Skeletal muscle tissue (tissue), 5 donors: ENCODE results near the gene PSMD6. TPM values are rescaled to one million over a fixed set of nuclear protein-coding genes. Genes with fewer than 3 reads are reported as not detected.

Experiments used
- H3K27ac ChIP-seq: one replicate; pipeline ENCODE4 v1.7.0; 2013; ENCODE audit warnings: mild to moderate bottlenecking, low read depth, low read length, inconsistent platforms
- H3K27me3 ChIP-seq, 3 donors: one replicate each; pipeline ENCODE4 v1.7.0; 2013; ENCODE audit warnings: low read length in 3 of 3; ENCODE audit not compliant: control insufficient read depth in 3 of 3, insufficient read depth in 3 of 3
- H3K36me3 ChIP-seq, 3 donors: one replicate each; pipeline ENCODE4 v1.7.0; 2013; ENCODE audit warnings: low read length in 3 of 3; ENCODE audit not compliant: control insufficient read depth in 3 of 3, insufficient read depth in 3 of 3
- H3K4me1 ChIP-seq, 3 donors: one replicate each; pipeline ENCODE4 v1.7.0; 2013; ENCODE audit warnings: low read length in 3 of 3, mild to moderate bottlenecking in 3 of 3; ENCODE audit not compliant: control insufficient read depth in 3 of 3, insufficient read depth in 3 of 3
- H3K4me3 ChIP-seq, 3 donors: one replicate each; pipeline ENCODE4 v1.7.0; 2013; ENCODE audit warnings: low read length in 3 of 3
- H3K9ac ChIP-seq, 3 donors: one replicate each; pipeline ENCODE4 v1.7.0; 2013; ENCODE audit warnings: low read length in 3 of 3, mild to moderate bottlenecking in 3 of 3, moderate library complexity in 2 of 3, low read depth in 1 of 3
- H3K9me3 ChIP-seq, 3 donors: one replicate each; pipeline ENCODE4 v1.7.0; 2013; ENCODE audit warnings: low read length in 3 of 3; ENCODE audit not compliant: control insufficient read depth in 3 of 3
- small RNA-seq: library from RNA; depleted of rRNA; stranded (forward); fragments of <200 nt; gene quantifications from one replicate; pipeline ENCODE3, GENCODE V24; 2014
- total RNA-seq: library from RNA; depleted of rRNA; stranded (reverse); fragments of >200 nt; gene quantifications from one replicate; pipeline ENCODE4 v1.2.3, GENCODE V29; 2014
- donor health status: Osteomylitis.

The PSMD6 gene
- total RNA-seq, 1 donor from 2014 or later: 70.5 TPM

DNA sequence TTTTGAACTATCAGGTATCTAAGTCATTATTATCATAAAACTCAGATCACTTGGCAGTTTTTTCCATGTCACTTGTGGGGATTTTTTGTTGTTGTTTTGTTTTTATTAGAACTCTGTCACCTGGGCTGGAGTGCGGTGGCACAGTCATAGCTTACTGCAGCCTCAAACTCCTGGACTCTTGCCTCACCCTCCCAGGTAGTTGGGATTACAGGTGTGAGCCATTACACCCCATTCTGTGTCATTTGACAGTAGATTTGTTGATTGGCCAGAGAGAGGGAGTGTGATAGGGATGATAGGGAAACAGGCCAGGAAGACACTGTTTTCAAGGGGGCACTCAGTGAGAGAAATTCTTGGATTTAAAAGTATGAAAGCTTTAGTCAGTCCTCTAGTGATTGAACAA is 56.4 kb downstream of the PSMD6 start:
- H3K4me1 ChIP-seq: peaks cover 27 to 46% (median 46%) of the 10 kb centered on the region in 3 donors
- H3K27ac ChIP-seq: no peak overlapping the region
- no peaks in the 10 kb centered on the region for H3K36me3 ChIP-seq
- H3K9ac ChIP-seq: no peak overlapping the region
- H3K27me3 ChIP-seq: no peaks in the 10 kb centered on the region
- H3K9me3 ChIP-seq: no peaks in the 10 kb centered on the region
- H3K4me3 ChIP-seq: no peak overlapping the region

DNA sequence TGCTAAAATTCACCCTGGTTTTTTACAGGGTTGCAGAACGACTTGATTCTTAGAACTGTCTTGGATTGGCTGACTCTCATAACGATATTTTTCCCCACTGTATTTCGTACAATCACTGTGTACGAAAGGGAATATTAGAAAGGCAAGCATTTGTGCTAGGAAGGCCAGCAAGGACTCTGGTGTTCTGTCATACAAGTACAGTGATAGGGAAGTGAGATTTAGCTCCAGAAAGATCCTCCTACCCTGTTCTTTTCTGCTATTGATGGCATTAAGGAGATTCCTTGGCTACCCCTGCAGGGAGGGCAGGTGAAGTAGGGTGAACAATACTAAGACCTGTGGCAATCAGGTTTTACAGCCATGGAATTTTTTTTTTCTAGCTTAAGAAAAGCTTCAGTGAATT is 57.3 kb downstream of the PSMD6 start:
- Histone ChIP-seq H3K4me3 (no peak overlapping the region), H3K36me3 (no peaks in the 10 kb centered on the region), H3K4me1 (peaks cover 27 to 43% (median 42%) of the 10 kb centered on the region in 3 donors), H3K27me3 (no peaks in the 10 kb centered on the region), H3K9ac (no peak overlapping the region), H3K9me3 (no peaks in the 10 kb centered on the region), H3K27ac (no peak overlapping the region)

DNA sequence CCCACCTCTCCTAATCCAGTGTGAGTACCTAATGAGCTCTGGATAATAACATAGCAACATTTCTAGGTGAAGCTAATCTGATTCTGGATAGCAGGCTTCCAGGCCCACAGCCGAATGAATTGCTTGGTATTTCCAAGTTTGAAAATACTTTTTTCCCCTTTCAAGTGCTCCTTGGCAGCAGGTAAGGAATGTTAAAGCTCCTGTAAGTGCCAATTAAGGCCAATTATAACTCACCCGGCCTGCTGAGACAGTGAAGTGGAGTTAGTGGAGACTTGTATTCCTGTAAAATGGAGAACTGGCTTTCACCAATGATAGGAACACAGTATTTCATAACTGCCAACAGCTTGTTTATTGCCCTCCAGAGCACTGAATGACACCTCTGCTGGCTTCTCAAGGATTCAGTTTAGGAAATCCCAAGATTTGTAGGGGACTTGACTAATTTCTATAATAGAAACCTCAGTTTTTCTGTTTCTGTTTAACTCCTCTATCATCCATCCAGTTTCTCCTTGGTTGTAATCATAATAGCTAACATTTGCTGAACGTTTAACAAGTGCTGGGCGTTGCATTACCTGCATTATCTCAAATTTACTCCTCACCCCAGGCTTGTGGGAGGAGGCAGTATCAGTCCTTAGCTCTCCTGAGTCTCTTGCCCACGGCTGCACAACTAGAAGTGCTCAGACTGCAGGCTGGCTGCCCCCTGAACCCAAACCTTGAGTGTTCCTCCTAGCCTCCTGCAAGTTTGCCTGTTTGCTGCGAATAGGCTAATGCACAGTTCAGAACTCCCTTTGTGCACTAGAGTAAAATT is 58.4 kb downstream of the PSMD6 start:
- no peaks in the 10 kb centered on the region for H3K9me3 ChIP-seq
- H3K9ac ChIP-seq: no peak overlapping the region
- no peaks in the 10 kb centered on the region for H3K36me3 ChIP-seq
- no peak overlapping the region for H3K4me3 ChIP-seq
- H3K4me1 ChIP-seq: peaks cover 27 to 43% (median 42%) of the 10 kb centered on the region in 3 donors
- H3K27ac ChIP-seq: no peak overlapping the region
- no peaks in the 10 kb centered on the region for H3K27me3 ChIP-seq

DNA sequence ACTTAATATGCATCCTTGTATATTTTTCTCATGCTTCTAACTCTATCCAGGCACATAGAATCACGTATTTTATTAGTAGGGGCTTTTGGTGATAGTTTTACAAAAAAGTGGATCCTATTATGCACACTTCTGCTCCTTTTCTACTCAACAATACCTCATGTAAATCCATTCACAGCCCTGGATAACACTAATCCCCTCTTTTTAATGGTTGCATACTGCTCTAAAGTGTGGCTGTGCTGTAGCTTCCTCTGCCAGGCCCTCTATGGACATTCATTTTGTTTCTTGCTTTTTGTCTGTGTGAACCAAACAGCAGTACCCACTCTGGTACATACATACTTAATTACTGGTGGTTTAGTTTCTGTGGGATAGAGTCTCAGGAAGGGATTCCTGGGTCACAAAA is 59.8 kb downstream of the PSMD6 start:
- Histone ChIP-seq H3K36me3 (no peaks in the 10 kb centered on the region), H3K4me3 (no peak overlapping the region), H3K27me3 (no peaks in the 10 kb centered on the region), H3K27ac (no peak overlapping the region), H3K9ac (no peak overlapping the region), H3K4me1 (peaks cover 18 to 35% (median 32%) of the 10 kb centered on the region in 3 donors), H3K9me3 (no peaks in the 10 kb centered on the region)

DNA sequence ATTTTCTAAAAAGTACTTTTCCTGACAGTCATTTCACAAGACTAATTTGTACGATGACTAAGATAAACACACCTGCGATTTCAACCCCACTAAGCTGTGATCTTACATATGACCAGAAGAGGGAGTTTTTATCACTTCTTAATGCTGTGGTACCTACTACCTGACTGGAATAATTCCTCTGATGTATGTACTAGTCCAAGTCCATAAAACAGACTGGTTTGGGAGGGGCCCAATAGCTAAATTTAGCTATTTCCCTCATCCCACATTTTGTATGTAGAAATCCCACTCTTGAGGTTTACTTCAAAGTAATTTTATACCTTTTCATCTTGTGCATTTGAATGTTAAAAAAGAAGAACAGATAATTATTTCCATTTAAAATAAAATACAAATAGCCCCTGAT is 61.4 kb downstream of the PSMD6 start:
- no peaks in the 10 kb centered on the region for H3K36me3 ChIP-seq

More for the DNA sequence above, 61.4 kb downstream of the PSMD6 start:
- Histone ChIP-seq H3K4me3 (no peak overlapping the region), H3K27me3 (no peaks in the 10 kb centered on the region), H3K9me3 (no peaks in the 10 kb centered on the region), H3K9ac (no peak overlapping the region), H3K27ac (no peak overlapping the region), H3K4me1 (peaks cover 5 to 23% (median 20%) of the 10 kb centered on the region in 3 donors)

Small RNAs within 50 kb of the gene (small RNA-seq; reads per million reads assigned to genes)
- not detected for gene RF00012

Other genes with a start within 250 kb of the PSMD6 start
- gene C3orf49, start 204.2 kb downstream of the PSMD6 start, total RNA-seq: not detected
- gene THOC7, start 159.7 kb downstream of the PSMD6 start, total RNA-seq: 28.7 TPM
- gene ATXN7, start 159.6 kb downstream of the PSMD6 start, total RNA-seq: 8.4 TPM
- not detected for gene SCAANT1, start 111.1 kb downstream of the PSMD6 start, total RNA-seq
- 32.9 TPM for gene PRICKLE2, start 202.0 kb upstream of the PSMD6 start, total RNA-seq